ENCODE results near the gene AGL. TPM values are rescaled to one million over a fixed set of nuclear protein-coding genes. Genes with fewer than 3 reads are reported as not detected.

Gene AGL
- total RNA-seq, result 10 to 100 TPM; 20.2 to 45.4 TPM

GRCh38 chr1:99849744-99850458 is at the start of gene AGL:
Gene AGL, plus strand, starts transcription at chr1:99850361. Its CDS starts 682 bp downstream, at chr1:99851043.
- H3K27me3 ChIP-seq, result no peaks in the 10 kb centered on the region
- H3K4me3 ChIP-seq, result peak within 1 kb of the TSS; percentile 67 to 75
- no peaks in the 10 kb centered on the region for H3K9me3 ChIP-seq
- peaks cover 0 to 23% of the 10 kb centered on the region in 2 donors for H3K4me1 ChIP-seq
- H3K27ac ChIP-seq, result peak within 1 kb of the TSS; percentile 88 to 91
- peak; percentile 82 for DNase-seq (ENCODE audit: low spot score)
- peaks cover 4% of the 10 kb centered on the region for H3K36me3 ChIP-seq
- TF ChIP-seq CTCF (IDR thresholded peaks at IDR 0.05), result no peak

DNA sequence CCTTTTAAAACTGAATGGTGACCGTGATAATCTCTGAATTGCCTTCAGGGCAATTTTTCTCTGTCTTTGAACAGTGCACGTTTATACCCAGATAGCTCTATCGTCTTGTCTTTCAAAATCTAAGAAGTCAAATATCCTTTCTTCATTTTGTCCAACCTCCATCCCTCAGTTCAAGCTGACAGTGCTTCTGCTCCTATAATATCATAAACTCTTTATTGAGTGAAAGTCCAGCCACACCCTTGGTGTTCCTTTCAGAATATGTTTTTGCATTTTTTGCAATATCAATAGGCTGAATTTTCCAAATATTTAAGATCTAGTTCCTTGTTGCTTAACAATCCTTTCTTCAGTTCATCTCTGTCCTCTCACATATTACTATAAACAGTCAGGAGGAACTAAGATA is 48.6 kb upstream of the AGL start:
- no peaks in the 10 kb centered on the region for H3K27me3 ChIP-seq
- no peak for DNase-seq (ENCODE audit: low spot score)
- TF ChIP-seq CTCF (IDR thresholded peaks at IDR 0.05), result no peak

DNA sequence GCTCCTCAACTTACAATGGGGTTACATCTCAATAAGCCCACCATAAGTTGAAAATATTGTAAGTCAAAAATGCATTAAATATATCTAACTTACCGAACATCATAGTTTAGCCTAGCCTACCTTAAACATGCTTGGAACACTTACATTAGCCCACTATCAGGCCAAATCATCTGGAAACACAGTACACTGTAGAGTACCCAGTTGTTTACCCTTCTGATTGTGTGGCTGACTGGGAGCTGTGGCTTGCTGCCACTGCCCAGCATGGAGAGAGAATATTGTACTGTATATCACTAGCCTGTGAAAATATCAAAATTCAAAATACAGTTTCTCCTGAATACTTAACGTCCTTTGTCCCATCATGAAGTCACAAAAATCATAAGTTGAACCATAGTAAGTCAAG is 43.3 kb upstream of the AGL start:
- no peak for TF ChIP-seq CTCF (IDR thresholded peaks at IDR 0.05)
- DNase-seq (ENCODE audit: low spot score), result no peak
- Histone ChIP-seq H3K27me3 (no peaks in the 10 kb centered on the region), H3K36me3 (no peaks in the 10 kb centered on the region), H3K4me3 (no peak overlapping the region), H3K4me1 (peaks cover 0 to 12% of the 10 kb centered on the region in 2 donors), H3K9me3 (no peaks in the 10 kb centered on the region), H3K27ac (no peak overlapping the region)

More for the DNA sequence above, 48.6 kb upstream of the AGL start:
- Histone ChIP-seq H3K27ac (no peak overlapping the region), H3K9me3 (no peaks in the 10 kb centered on the region), H3K4me1 (no peaks in the 10 kb centered on the region), H3K4me3 (no peak overlapping the region), H3K36me3 (no peaks in the 10 kb centered on the region)

GRCh38 chr1:99808391-99809115 is 41.6 kb upstream of the AGL start:
- TF ChIP-seq CTCF (IDR thresholded peaks at IDR 0.05), result peak; percentile 28 to 75
- H3K27ac ChIP-seq, result peak overlapping the region in 1 of 2 donors; percentile 42

DNA sequence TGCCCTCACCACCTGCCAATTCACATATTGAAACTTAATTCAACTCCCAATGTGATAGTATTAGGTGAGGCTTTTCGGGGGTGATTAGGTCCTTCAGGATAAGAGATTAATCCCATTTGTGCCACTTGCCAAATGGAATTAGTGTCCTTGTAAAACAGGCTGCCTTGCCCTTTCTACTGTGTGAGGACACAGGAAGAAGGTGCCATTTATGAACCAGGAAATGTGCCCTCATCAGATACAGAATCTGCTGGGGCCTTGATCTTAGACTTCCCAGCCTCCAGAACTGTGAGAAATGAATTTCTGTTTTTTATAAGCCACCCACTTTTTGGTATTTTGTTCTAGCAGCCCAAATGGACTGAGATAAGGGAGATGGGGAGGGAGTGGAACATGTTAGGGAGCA is 39.1 kb upstream of the AGL start:
- no peak overlapping the region for H3K4me3 ChIP-seq
- no peaks in the 10 kb centered on the region for H3K27me3 ChIP-seq
- DNase-seq (ENCODE audit: low spot score), result no peak
- H3K9me3 ChIP-seq, result no peaks in the 10 kb centered on the region
- no peak overlapping the region for H3K27ac ChIP-seq
- H3K36me3 ChIP-seq, result no peaks in the 10 kb centered on the region
- H3K4me1 ChIP-seq, result peaks cover 0 to 12% of the 10 kb centered on the region in 2 donors
- no peak for TF ChIP-seq CTCF (IDR thresholded peaks at IDR 0.05)

More at GRCh38 chr1:99808391-99809115, 41.6 kb upstream of the AGL start:
- Histone ChIP-seq H3K4me1 (peaks cover 0 to 12% of the 10 kb centered on the region in 2 donors), H3K9me3 (no peaks in the 10 kb centered on the region), H3K36me3 (no peaks in the 10 kb centered on the region), H3K4me3 (peak overlapping the region in 1 of 2 donors; percentile 16), H3K27me3 (no peaks in the 10 kb centered on the region)
- DNase-seq (ENCODE audit: low spot score), result no peak
